Central memory CD8-positive, alpha-beta T cell (primary cell): Measurements from ENCODE around the gene ANKRD36B.
"Not testable (repeated sequence)": the region's sequence is repeated elsewhere in the genome, so short reads cannot be mapped to it uniquely, and the experiment has no call there.

ENCODE experiments used
- ATAC-seq: fragments of 150-1000 bp; cut with Tn5 transposase; replicated peaks from 2 replicates; pipeline ENCODE4 v1.10.0; 2022; ENCODE audit warnings: mild to moderate bottlenecking, moderate FRiP score, moderate number of reproducible peaks; ENCODE audit not compliant: poor library complexity, severe bottlenecking; ENCODE audit errors: extremely low read depth
- DNase-seq, 2 donors: peaks; one replicate each; pipeline ENCODE4 v3.0.0; 2021; ENCODE audit warnings: low spot score in 2 of 2
- H3K27ac Mint-ChIP-seq: one replicate; pipeline ENCODE4 v1.8.0; 2022; ENCODE audit warnings: low read depth, mild to moderate bottlenecking, moderate library complexity, mixed read lengths
- H3K27me3 Mint-ChIP-seq: one replicate; pipeline ENCODE4 v1.8.0; 2022; ENCODE audit warnings: mixed read lengths
- H3K36me3 Mint-ChIP-seq: one replicate; pipeline ENCODE4 v1.8.0; 2022; ENCODE audit warnings: mild to moderate bottlenecking, moderate library complexity, mixed read lengths; ENCODE audit not compliant: insufficient read depth
- H3K4me1 Mint-ChIP-seq: one replicate; pipeline ENCODE4 v1.8.0; 2022; ENCODE audit warnings: mixed read lengths
- H3K4me3 Mint-ChIP-seq: one replicate; pipeline ENCODE4 v1.8.0; 2022; ENCODE audit warnings: mild to moderate bottlenecking, moderate library complexity, mixed read lengths
- H3K9me3 Mint-ChIP-seq: one replicate; pipeline ENCODE4 v1.8.0; 2022; ENCODE audit warnings: mixed read lengths

ANKRD36B gene

GRCh38 chr2:97525904-97526303 is 63.8 kb downstream of the ANKRD36B start:
- DNase-seq, ATAC-seq, H3K27me3 Mint-ChIP-seq, H3K4me3 Mint-ChIP-seq, H3K9me3 Mint-ChIP-seq, H3K4me1 Mint-ChIP-seq, H3K36me3 Mint-ChIP-seq, H3K27ac Mint-ChIP-seq: not testable (repeated sequence)

GRCh38 chr2:97523816-97524215 is 65.9 kb downstream of the ANKRD36B start:
- ATAC-seq = not testable (repeated sequence)

GRCh38 chr2:97522916-97523555 is 66.6 kb downstream of the ANKRD36B start:
- ATAC-seq, H3K4me3 Mint-ChIP-seq, H3K9me3 Mint-ChIP-seq, DNase-seq, H3K27me3 Mint-ChIP-seq, H3K27ac Mint-ChIP-seq, H3K4me1 Mint-ChIP-seq, H3K36me3 Mint-ChIP-seq: not testable (repeated sequence)

More at GRCh38 chr2:97523816-97524215, 65.9 kb downstream of the ANKRD36B start:
- H3K27ac Mint-ChIP-seq, H3K27me3 Mint-ChIP-seq, H3K4me3 Mint-ChIP-seq, H3K9me3 Mint-ChIP-seq, H3K36me3 Mint-ChIP-seq, DNase-seq, H3K4me1 Mint-ChIP-seq: not testable (repeated sequence)

GRCh38 chr2:97495651-97496050 is 94.0 kb downstream of the ANKRD36B start:
- not testable (repeated sequence) for ATAC-seq, H3K27ac Mint-ChIP-seq, H3K27me3 Mint-ChIP-seq, H3K4me3 Mint-ChIP-seq, H3K9me3 Mint-ChIP-seq, H3K36me3 Mint-ChIP-seq, DNase-seq, H3K4me1 Mint-ChIP-seq

GRCh38 chr2:97490141-97490540 is 99.5 kb downstream of the ANKRD36B start:
- H3K27ac Mint-ChIP-seq = not testable (repeated sequence)
- DNase-seq = peak; percentile 9 to 13

More at GRCh38 chr2:97490141-97490540, 99.5 kb downstream of the ANKRD36B start:
- H3K36me3 Mint-ChIP-seq, H3K4me1 Mint-ChIP-seq, H3K9me3 Mint-ChIP-seq, H3K27me3 Mint-ChIP-seq, ATAC-seq, H3K4me3 Mint-ChIP-seq: not testable (repeated sequence)
